Immature natural killer cell (primary cell): Measurements from ENCODE around the gene CES5A. TPM values are rescaled to one million over a fixed set of nuclear protein-coding genes. Genes with fewer than 3 reads are reported as not detected.
"Not testable (repeated sequence)": the region's sequence is repeated elsewhere in the genome, so short reads cannot be mapped to it uniquely, and the experiment has no call there.

Experiments used
- DNase-seq, 3 donors: peaks; one replicate each; pipeline ENCODE4 v3.0.0; 2022; ENCODE audit warnings: mixed read lengths in 1 of 3
- H3K27ac Mint-ChIP-seq, 6 donors: one replicate each; pipeline ENCODE4 v1.8.0; 2020; ENCODE audit warnings: mixed read lengths in 6 of 6, mild to moderate bottlenecking in 5 of 6, inconsistent platforms in 4 of 6, moderate library complexity in 3 of 6
- H3K27me3 Mint-ChIP-seq, 3 donors: one replicate each; pipeline ENCODE4 v1.8.0; 2020 to 2021; ENCODE audit warnings: low read depth in 3 of 3, mild to moderate bottlenecking in 3 of 3, mixed read lengths in 3 of 3, moderate library complexity in 3 of 3, inconsistent platforms in 1 of 3
- H3K36me3 Mint-ChIP-seq, 3 donors: one replicate each; pipeline ENCODE4 v1.8.0; 2020; ENCODE audit warnings: mixed read lengths in 3 of 3, inconsistent platforms in 2 of 3, mild to moderate bottlenecking in 2 of 3
- H3K4me1 Mint-ChIP-seq, 2 donors: one replicate each; pipeline ENCODE4 v1.8.0; 2020; ENCODE audit warnings: inconsistent platforms in 2 of 2, mild to moderate bottlenecking in 2 of 2, mixed read lengths in 2 of 2, moderate library complexity in 1 of 2
- H3K4me3 Mint-ChIP-seq, 5 donors: one replicate each; pipeline ENCODE4 v1.8.0; 2020; ENCODE audit warnings: mild to moderate bottlenecking in 5 of 5, mixed read lengths in 5 of 5, inconsistent platforms in 3 of 5, moderate library complexity in 3 of 5
- H3K9me3 Mint-ChIP-seq, 6 donors: one replicate each; pipeline ENCODE4 v1.8.0; 2020; ENCODE audit warnings: mild to moderate bottlenecking in 6 of 6, mixed read lengths in 6 of 6, inconsistent platforms in 4 of 6, moderate library complexity in 3 of 6
- polyA plus RNA-seq, 3 donors: library from polyadenylated mRNA; unstranded; fragments of 300-500 nt; fragmentation: Illumina TruSeq; gene quantifications; one replicate each; pipeline ENCODE4 v1.2.3, GENCODE V29; 2021

CES5A gene
- not detected for polyA plus RNA-seq

- no peaks in the 10 kb centered on the region for H3K36me3 Mint-ChIP-seq
Measured at GRCh38 chr16:55875273-55875672, at the start of gene CES5A. Gene CES5A, minus strand, starts transcription at chr16:55875373. Its CDS starts 152 bp downstream, at chr16:55875221.

GRCh38 chr16:55922662-55923061, 47.5 kb upstream of the CES5A start:
- Mint-ChIP-seq H3K4me3 (no peak overlapping the region), H3K27me3 (peaks cover 4 to 18% (median 7%) of the 10 kb centered on the region in 3 donors), H3K36me3 (peaks cover 0 to 3% (median 0%) of the 10 kb centered on the region in 3 donors), H3K27ac (no peak overlapping the region), H3K4me1 (no peaks in the 10 kb centered on the region), H3K9me3 (peaks cover 0 to 9% (median 0%) of the 10 kb centered on the region in 6 donors)
- no peak for DNase-seq

More at GRCh38 chr16:55875273-55875672, at the start of gene CES5A:
- Mint-ChIP-seq H3K9me3 (no peaks in the 10 kb centered on the region), H3K27me3 (peaks cover 0 to 12% (median 4%) of the 10 kb centered on the region in 3 donors), H3K4me1 (no peaks in the 10 kb centered on the region), H3K4me3 (no peak within 1 kb of the TSS), H3K27ac (no peak within 1 kb of the TSS)
- DNase-seq, result no peak

- Mint-ChIP-seq H3K9me3 (peaks cover 0 to 9% (median under 1%) of the 10 kb centered on the region in 6 donors), H3K4me3 (no peak overlapping the region), H3K36me3 (peaks cover 0 to 3% (median 0%) of the 10 kb centered on the region in 3 donors), H3K4me1 (no peaks in the 10 kb centered on the region), H3K27ac (no peak overlapping the region), H3K27me3 (peaks cover 0 to 7% (median 5%) of the 10 kb centered on the region in 3 donors)
- DNase-seq, result no peak
Measured at GRCh38 chr16:55917373-55918160, 42.4 kb upstream of the CES5A start.

- DNase-seq, result no peak
- peaks cover 0 to 5% (median 0%) of the 10 kb centered on the region in 6 donors for H3K9me3 Mint-ChIP-seq
- H3K4me3 Mint-ChIP-seq, result no peak overlapping the region
- no peaks in the 10 kb centered on the region for H3K4me1 Mint-ChIP-seq
- no peak overlapping the region for H3K27ac Mint-ChIP-seq
- no peaks in the 10 kb centered on the region for H3K36me3 Mint-ChIP-seq
- H3K27me3 Mint-ChIP-seq, result peaks cover 2 to 8% (median 7%) of the 10 kb centered on the region in 3 donors
Measured at GRCh38 chr16:55915096-55915827, 40.1 kb upstream of the CES5A start.

- Mint-ChIP-seq H3K36me3 (no peaks in the 10 kb centered on the region), H3K27me3 (peaks cover 2 to 9% (median 8%) of the 10 kb centered on the region in 3 donors), H3K27ac (no peak overlapping the region), H3K4me1 (no peaks in the 10 kb centered on the region), H3K4me3 (no peak overlapping the region), H3K9me3 (peaks cover 0 to 1% (median 0%) of the 10 kb centered on the region in 6 donors)
- DNase-seq, result no peak
Measured at GRCh38 chr16:55914383-55914782, 39.2 kb upstream of the CES5A start.

GRCh38 chr16:55913716-55914115, 38.5 kb upstream of the CES5A start:
- H3K4me1 Mint-ChIP-seq, result no peaks in the 10 kb centered on the region

GRCh38 chr16:55913121-55913520, 37.9 kb upstream of the CES5A start:
- H3K27me3 Mint-ChIP-seq, H3K4me3 Mint-ChIP-seq, H3K4me1 Mint-ChIP-seq, H3K9me3 Mint-ChIP-seq, H3K36me3 Mint-ChIP-seq, H3K27ac Mint-ChIP-seq, DNase-seq: not testable (repeated sequence)

More at GRCh38 chr16:55913716-55914115, 38.5 kb upstream of the CES5A start:
- peaks cover 0 to 1% (median 0%) of the 10 kb centered on the region in 6 donors for H3K9me3 Mint-ChIP-seq
- H3K4me3 Mint-ChIP-seq, result no peak overlapping the region
- H3K27me3 Mint-ChIP-seq, result peaks cover 2 to 8% (median 7%) of the 10 kb centered on the region in 3 donors
- H3K27ac Mint-ChIP-seq, result no peak overlapping the region
- DNase-seq, result no peak
- H3K36me3 Mint-ChIP-seq, result no peaks in the 10 kb centered on the region

- H3K27ac Mint-ChIP-seq, result no peak overlapping the region
- peaks cover 2 to 8% (median 4%) of the 10 kb centered on the region in 3 donors for H3K27me3 Mint-ChIP-seq
- H3K36me3 Mint-ChIP-seq, result no peaks in the 10 kb centered on the region
- no peak for DNase-seq
- no peaks in the 10 kb centered on the region for H3K4me1 Mint-ChIP-seq
- peaks cover 0 to 3% (median 0%) of the 10 kb centered on the region in 6 donors for H3K9me3 Mint-ChIP-seq
- no peak overlapping the region for H3K4me3 Mint-ChIP-seq
Measured at GRCh38 chr16:55912022-55912421, 36.8 kb upstream of the CES5A start.

- no peaks in the 10 kb centered on the region for H3K36me3 Mint-ChIP-seq
- no peak overlapping the region for H3K27ac Mint-ChIP-seq
- H3K9me3 Mint-ChIP-seq, result peaks cover 0 to 2% (median 0%) of the 10 kb centered on the region in 6 donors
- peaks cover 2 to 8% (median 4%) of the 10 kb centered on the region in 3 donors for H3K27me3 Mint-ChIP-seq
- no peaks in the 10 kb centered on the region for H3K4me1 Mint-ChIP-seq
- H3K4me3 Mint-ChIP-seq, result no peak overlapping the region
- DNase-seq, result no peak
Measured at GRCh38 chr16:55911616-55912015, 36.4 kb upstream of the CES5A start.

- no peaks in the 10 kb centered on the region for H3K4me1 Mint-ChIP-seq
- peaks cover 0 to 2% (median 0%) of the 10 kb centered on the region in 6 donors for H3K9me3 Mint-ChIP-seq
- H3K36me3 Mint-ChIP-seq, result no peaks in the 10 kb centered on the region
- no peak for DNase-seq
- H3K27me3 Mint-ChIP-seq, result peaks cover 2 to 6% (median 6%) of the 10 kb centered on the region in 3 donors
- no peak overlapping the region for H3K4me3 Mint-ChIP-seq
- no peak overlapping the region for H3K27ac Mint-ChIP-seq
Measured at GRCh38 chr16:55909876-55910275, 34.7 kb upstream of the CES5A start.

GRCh38 chr16:55908641-55909040, 33.5 kb upstream of the CES5A start:
- Mint-ChIP-seq H3K9me3 (peaks cover 0 to 5% (median 2%) of the 10 kb centered on the region in 6 donors), H3K4me1 (no peaks in the 10 kb centered on the region), H3K27ac (no peak overlapping the region), H3K27me3 (peaks cover 2 to 10% (median 8%) of the 10 kb centered on the region in 3 donors), H3K4me3 (no peak overlapping the region), H3K36me3 (no peaks in the 10 kb centered on the region)
- no peak for DNase-seq

- no peak overlapping the region for H3K4me3 Mint-ChIP-seq
- peaks cover 0 to 2% (median 0%) of the 10 kb centered on the region in 3 donors for H3K36me3 Mint-ChIP-seq
- peaks cover 0 to 14% (median 6%) of the 10 kb centered on the region in 6 donors for H3K9me3 Mint-ChIP-seq
- H3K27me3 Mint-ChIP-seq, result peaks cover 2 to 14% (median 10%) of the 10 kb centered on the region in 3 donors
- no peak for DNase-seq
- H3K27ac Mint-ChIP-seq, result no peak overlapping the region
- H3K4me1 Mint-ChIP-seq, result no peaks in the 10 kb centered on the region
Measured at GRCh38 chr16:55907661-55908060, 32.5 kb upstream of the CES5A start.

GRCh38 chr16:55906123-55906522, 30.9 kb upstream of the CES5A start:
- no peaks in the 10 kb centered on the region for H3K4me1 Mint-ChIP-seq
- no peak overlapping the region for H3K27ac Mint-ChIP-seq
- H3K36me3 Mint-ChIP-seq, result peaks cover 0 to 3% (median 0%) of the 10 kb centered on the region in 3 donors
- peaks cover 0 to 17% (median 13%) of the 10 kb centered on the region in 3 donors for H3K27me3 Mint-ChIP-seq
- H3K4me3 Mint-ChIP-seq, result no peak overlapping the region
- no peak for DNase-seq
- peaks cover 0 to 16% (median 6%) of the 10 kb centered on the region in 6 donors for H3K9me3 Mint-ChIP-seq

GRCh38 chr16:55905651-55906050, 30.5 kb upstream of the CES5A start:
- H3K27ac Mint-ChIP-seq, result no peak overlapping the region
- H3K36me3 Mint-ChIP-seq, result peaks cover 0 to 3% (median 0%) of the 10 kb centered on the region in 3 donors
- peaks cover 0 to 16% (median 6%) of the 10 kb centered on the region in 6 donors for H3K9me3 Mint-ChIP-seq

More at GRCh38 chr16:55905651-55906050, 30.5 kb upstream of the CES5A start:
- Mint-ChIP-seq H3K4me1 (no peaks in the 10 kb centered on the region), H3K27me3 (peaks cover 0 to 16% (median 11%) of the 10 kb centered on the region in 3 donors), H3K4me3 (no peak overlapping the region)
- DNase-seq, result no peak
